Measurements from ENCODE around the gene SCP2. TPM values are rescaled to one million over a fixed set of nuclear protein-coding genes. Genes with fewer than 3 reads are reported as not detected.

SCP2 gene
- total RNA-seq, 1 donor from 2014 or later = 39.1 TPM

- Histone ChIP-seq H3K36me3 (ENCODE audit: control insufficient read depth in 3 of 3, insufficient read depth in 3 of 3, low read length in 3 of 3) (no peaks in the 10 kb centered on the region), H3K4me1 (ENCODE audit: control insufficient read depth in 3 of 3, insufficient read depth in 3 of 3, low read length in 3 of 3) (peaks cover 0 to 10% (median 6%) of the 10 kb centered on the region in 3 donors), H3K9ac (ENCODE audit: low read depth in 1 of 3, low read length in 3 of 3) (peak overlapping the region in 1 of 3 donors; percentile 62), H3K27me3 (ENCODE audit: control insufficient read depth in 3 of 3, insufficient read depth in 3 of 3, low read length in 3 of 3) (peaks cover 0 to 7% (median 5%) of the 10 kb centered on the region in 3 donors), H3K4me3 (ENCODE audit: low read length in 3 of 3) (peak overlapping the region; percentile 27 to 41 (median 38)), H3K9me3 (ENCODE audit: control insufficient read depth in 3 of 3, low read length in 3 of 3) (no peaks in the 10 kb centered on the region), H3K27ac (ENCODE audit: low read depth, low read length) (no peak overlapping the region)
Measured at GRCh38 chr1:53090227-53091147, 163.4 kb downstream of the SCP2 start.

- Histone ChIP-seq H3K27ac (ENCODE audit: low read depth, low read length) (no peak overlapping the region), H3K27me3 (ENCODE audit: control insufficient read depth in 3 of 3, insufficient read depth in 3 of 3, low read length in 3 of 3) (peaks cover 0 to 8% (median 5%) of the 10 kb centered on the region in 3 donors), H3K36me3 (ENCODE audit: control insufficient read depth in 3 of 3, insufficient read depth in 3 of 3, low read length in 3 of 3) (no peaks in the 10 kb centered on the region), H3K4me1 (ENCODE audit: control insufficient read depth in 3 of 3, insufficient read depth in 3 of 3, low read length in 3 of 3) (peaks cover 0 to 8% (median 6%) of the 10 kb centered on the region in 3 donors), H3K9me3 (ENCODE audit: control insufficient read depth in 3 of 3, low read length in 3 of 3) (no peaks in the 10 kb centered on the region), H3K4me3 (ENCODE audit: low read length in 3 of 3) (no peak overlapping the region), H3K9ac (ENCODE audit: low read depth in 1 of 3, low read length in 3 of 3) (no peak overlapping the region)
Measured at GRCh38 chr1:53091841-53092645, 165.0 kb downstream of the SCP2 start.

DNA sequence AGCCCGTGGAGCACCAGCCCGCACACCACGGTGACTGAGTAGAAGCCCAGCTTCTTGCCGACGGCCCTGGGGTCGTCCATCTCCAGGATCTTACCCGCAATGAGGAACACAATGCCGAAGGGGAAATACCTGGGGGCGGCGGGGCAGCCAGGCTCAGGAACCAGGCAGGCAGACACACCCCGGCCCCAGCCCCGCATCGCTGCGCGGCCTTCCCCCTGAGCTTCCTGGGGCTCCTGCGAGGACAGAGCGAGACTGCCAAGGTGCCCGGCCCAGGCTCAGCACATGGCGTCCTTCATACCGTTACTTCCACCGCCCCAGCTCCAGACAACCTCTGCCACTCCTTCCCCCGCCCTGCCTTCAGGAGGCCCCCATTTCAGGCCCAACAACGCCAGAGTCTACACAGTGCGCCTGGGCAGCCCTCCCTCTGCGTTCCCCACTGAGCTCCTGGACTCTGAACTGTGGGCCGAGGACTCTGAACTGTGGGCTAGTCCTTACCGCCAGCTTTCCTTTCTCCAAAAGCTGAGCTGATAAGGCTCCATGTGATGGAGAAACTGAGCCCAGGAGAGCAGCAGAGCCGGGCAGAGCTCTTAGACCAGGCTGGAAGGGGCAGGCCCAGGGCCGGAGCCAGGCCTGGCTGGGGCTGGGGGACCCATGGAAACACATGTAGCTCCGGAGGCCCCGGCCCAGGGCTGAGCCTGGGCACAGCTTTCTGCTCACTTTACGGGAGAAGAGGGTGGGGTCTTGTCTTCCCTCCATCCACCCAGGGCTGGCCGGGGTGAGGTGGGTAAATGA lies 165.8 kb downstream of the SCP2 start:
- Histone ChIP-seq H3K4me1 (ENCODE audit: control insufficient read depth in 3 of 3, insufficient read depth in 3 of 3, low read length in 3 of 3) (peaks cover 0 to 8% (median 6%) of the 10 kb centered on the region in 3 donors), H3K27ac (ENCODE audit: low read depth, low read length) (no peak overlapping the region), H3K27me3 (ENCODE audit: control insufficient read depth in 3 of 3, insufficient read depth in 3 of 3, low read length in 3 of 3) (peaks cover 0 to 8% (median 5%) of the 10 kb centered on the region in 3 donors), H3K36me3 (ENCODE audit: control insufficient read depth in 3 of 3, insufficient read depth in 3 of 3, low read length in 3 of 3) (no peaks in the 10 kb centered on the region), H3K9ac (ENCODE audit: low read depth in 1 of 3, low read length in 3 of 3) (no peak overlapping the region), H3K9me3 (ENCODE audit: control insufficient read depth in 3 of 3, low read length in 3 of 3) (no peaks in the 10 kb centered on the region), H3K4me3 (ENCODE audit: low read length in 3 of 3) (no peak overlapping the region)

DNA sequence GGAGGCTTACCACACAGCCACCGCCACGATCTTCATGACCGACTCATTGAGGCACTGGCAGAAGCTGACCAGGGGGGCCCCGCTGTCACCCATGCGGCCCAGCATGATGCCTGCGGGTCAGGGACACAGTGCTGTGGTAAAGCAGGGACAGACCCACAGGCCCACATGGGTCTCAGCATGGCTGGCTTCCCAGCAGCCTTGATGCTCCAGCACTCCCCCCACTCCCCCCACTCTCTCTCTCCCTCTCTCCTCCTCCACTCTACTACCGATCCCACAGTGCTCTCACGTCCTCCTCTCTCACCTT lies 166.3 kb downstream of the SCP2 start:
- H3K9me3 ChIP-seq (ENCODE audit: control insufficient read depth in 3 of 3, low read length in 3 of 3) = no peaks in the 10 kb centered on the region
- no peaks in the 10 kb centered on the region for H3K36me3 ChIP-seq (ENCODE audit: control insufficient read depth in 3 of 3, insufficient read depth in 3 of 3, low read length in 3 of 3)
- H3K4me1 ChIP-seq (ENCODE audit: control insufficient read depth in 3 of 3, insufficient read depth in 3 of 3, low read length in 3 of 3) = peaks cover 0 to 8% (median 6%) of the 10 kb centered on the region in 3 donors
- no peak overlapping the region for H3K4me3 ChIP-seq (ENCODE audit: low read length in 3 of 3)
- peaks cover 0 to 8% (median 5%) of the 10 kb centered on the region in 3 donors for H3K27me3 ChIP-seq (ENCODE audit: control insufficient read depth in 3 of 3, insufficient read depth in 3 of 3, low read length in 3 of 3)
- no peak overlapping the region for H3K27ac ChIP-seq (ENCODE audit: low read depth, low read length)
- H3K9ac ChIP-seq (ENCODE audit: low read depth in 1 of 3, low read length in 3 of 3) = no peak overlapping the region

- Histone ChIP-seq H3K9ac (ENCODE audit: low read depth in 1 of 3, low read length in 3 of 3) (peak overlapping the region in 1 of 3 donors; percentile 16), H3K9me3 (ENCODE audit: control insufficient read depth in 3 of 3, low read length in 3 of 3) (no peaks in the 10 kb centered on the region), H3K36me3 (ENCODE audit: control insufficient read depth in 3 of 3, insufficient read depth in 3 of 3, low read length in 3 of 3) (no peaks in the 10 kb centered on the region), H3K27me3 (ENCODE audit: control insufficient read depth in 3 of 3, insufficient read depth in 3 of 3, low read length in 3 of 3) (peaks cover 0 to 8% (median 5%) of the 10 kb centered on the region in 3 donors), H3K4me3 (ENCODE audit: low read length in 3 of 3) (no peak overlapping the region), H3K4me1 (ENCODE audit: control insufficient read depth in 3 of 3, insufficient read depth in 3 of 3, low read length in 3 of 3) (peaks cover 0 to 8% (median 6%) of the 10 kb centered on the region in 3 donors), H3K27ac (ENCODE audit: low read depth, low read length) (no peak overlapping the region)
Measured at GRCh38 chr1:53093778-53094532, 166.9 kb downstream of the SCP2 start.

GRCh38 chr1:53094533-53094919 lies 167.4 kb downstream of the SCP2 start:
- no peak overlapping the region for H3K9ac ChIP-seq (ENCODE audit: low read depth in 1 of 3, low read length in 3 of 3)
- no peak overlapping the region for H3K27ac ChIP-seq (ENCODE audit: low read depth, low read length)
- H3K4me1 ChIP-seq (ENCODE audit: control insufficient read depth in 3 of 3, insufficient read depth in 3 of 3, low read length in 3 of 3) = peaks cover 0 to 8% (median 6%) of the 10 kb centered on the region in 3 donors
- peaks cover 0 to 8% (median 5%) of the 10 kb centered on the region in 3 donors for H3K27me3 ChIP-seq (ENCODE audit: control insufficient read depth in 3 of 3, insufficient read depth in 3 of 3, low read length in 3 of 3)
- no peak overlapping the region for H3K4me3 ChIP-seq (ENCODE audit: low read length in 3 of 3)
- H3K36me3 ChIP-seq (ENCODE audit: control insufficient read depth in 3 of 3, insufficient read depth in 3 of 3, low read length in 3 of 3) = no peaks in the 10 kb centered on the region
- H3K9me3 ChIP-seq (ENCODE audit: control insufficient read depth in 3 of 3, low read length in 3 of 3) = no peaks in the 10 kb centered on the region

Small RNA genes within 50 kb of the gene (small RNA-seq; reads per million reads assigned to genes)
- gene AC099677.1 (not detected), gene AC099677.2 (not detected), gene HIGD1AP11 (not detected), gene MIR1273F (not detected), gene MIR1273G (not detected), gene MIR5095 (not detected)

Other genes starting within 250 kb of the SCP2 start
- gene COA7, start 228.9 kb upstream of the SCP2 start, total RNA-seq = 12.0 TPM
- gene ZYG11B, start 200.8 kb upstream of the SCP2 start, total RNA-seq = 51.7 TPM
- gene ZYG11A, start 84.5 kb upstream of the SCP2 start, total RNA-seq = not detected
- gene ECHDC2, start 5.5 kb upstream of the SCP2 start, total RNA-seq = 26.6 TPM
- 3.7 TPM for gene PODN, start 134.9 kb downstream of the SCP2 start, total RNA-seq
- not detected for gene SLC1A7, start 215.4 kb downstream of the SCP2 start, total RNA-seq